Measurements from ENCODE around the gene DCAF12.
"Not testable (repeated sequence)": the region's sequence is repeated elsewhere in the genome, so short reads cannot be mapped to it uniquely, and the experiment has no call there.

The DCAF12 gene

DNA sequence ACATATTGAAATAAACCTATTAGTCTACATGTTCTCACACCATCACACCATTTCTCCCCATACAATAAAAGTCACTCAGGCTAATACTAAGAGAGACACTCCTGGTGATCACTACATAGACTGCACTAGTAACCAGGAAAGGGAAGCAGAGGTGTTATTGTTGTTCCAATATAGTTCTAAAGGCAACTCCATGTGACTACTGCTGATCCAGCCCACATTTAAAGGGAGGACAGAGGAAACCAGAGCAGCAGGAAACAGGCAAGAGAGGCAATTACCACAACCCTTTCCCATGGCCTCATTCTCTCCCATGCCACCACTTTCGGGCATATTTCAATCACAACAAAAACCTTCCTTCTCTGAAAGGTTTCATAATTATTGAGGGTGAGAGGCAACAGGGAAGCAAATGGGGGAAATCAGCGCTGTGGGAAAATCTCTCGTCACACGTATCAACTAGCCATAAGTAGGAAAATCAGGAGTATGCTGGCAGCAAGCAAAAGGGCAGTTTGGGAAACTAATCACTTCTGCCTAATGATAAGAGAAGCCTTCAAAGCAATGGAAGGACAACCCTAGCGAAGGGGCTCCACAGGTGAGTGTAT, 79.6 kb downstream of the DCAF12 start:
- TF ChIP-seq REST (IDR thresholded peaks at IDR 0.05; ENCODE audit: insufficient replicate concordance, low read depth) (no peak), GABPA (IDR thresholded peaks at IDR 0.05; ENCODE audit: low read depth) (no peak)
- H3K27ac ChIP-seq (replicated peaks): no peak overlapping the region; the same call in 1 of the 2 replicates
- DNase-seq (ENCODE audit: low read depth in 1 of 2, low spot score in 1 of 2): peak; percentile 48
- H3K27me3 ChIP-seq (ENCODE audit: insufficient read depth, poor library complexity, severe bottlenecking): no peaks in the 10 kb centered on the region
- peak overlapping the region; percentile 88 for H3K4me3 ChIP-seq (replicated peaks; ENCODE audit: insufficient read depth, low read length)

DNA sequence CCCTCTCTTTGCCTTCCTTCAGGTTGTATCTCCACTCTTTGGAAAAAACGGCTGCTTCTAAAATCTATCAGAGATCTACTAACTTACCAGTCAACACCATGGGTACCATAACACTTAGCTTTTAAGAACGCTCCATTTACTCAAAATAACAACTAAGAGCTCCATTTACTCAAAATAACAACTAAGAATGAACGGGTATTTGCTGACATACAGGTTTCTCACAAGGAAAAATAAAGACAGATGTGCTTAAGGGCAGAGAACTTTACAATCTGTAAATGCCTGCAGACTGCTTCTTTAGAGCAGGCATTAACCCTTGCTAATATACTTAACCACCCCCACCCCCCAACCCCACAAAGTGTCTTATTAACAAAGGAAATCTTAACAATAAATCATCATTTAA, 80.6 kb downstream of the DCAF12 start:
- H3K4me3 ChIP-seq (replicated peaks; ENCODE audit: insufficient read depth, low read length): no peak overlapping the region
- no peak overlapping the region for H3K27ac ChIP-seq (replicated peaks)
- H3K27me3 ChIP-seq (ENCODE audit: insufficient read depth, poor library complexity, severe bottlenecking): no peaks in the 10 kb centered on the region
- no peak for DNase-seq (ENCODE audit: low read depth in 1 of 2, low spot score in 1 of 2)
- TF ChIP-seq GABPA (IDR thresholded peaks at IDR 0.05; ENCODE audit: low read depth) (no peak), SPI1 (IDR thresholded peaks at IDR 0.05; ENCODE audit: borderline replicate concordance, low read depth) (no peak)

GRCh38 chr9:34042074-34042473, 84.4 kb downstream of the DCAF12 start:
- not testable (repeated sequence) for H3K27ac ChIP-seq (replicated peaks); DNase-seq (ENCODE audit: low read depth in 1 of 2, low spot score in 1 of 2); H3K4me3 ChIP-seq (replicated peaks; ENCODE audit: insufficient read depth, low read length); H3K27me3 ChIP-seq (ENCODE audit: insufficient read depth, poor library complexity, severe bottlenecking)

DNA sequence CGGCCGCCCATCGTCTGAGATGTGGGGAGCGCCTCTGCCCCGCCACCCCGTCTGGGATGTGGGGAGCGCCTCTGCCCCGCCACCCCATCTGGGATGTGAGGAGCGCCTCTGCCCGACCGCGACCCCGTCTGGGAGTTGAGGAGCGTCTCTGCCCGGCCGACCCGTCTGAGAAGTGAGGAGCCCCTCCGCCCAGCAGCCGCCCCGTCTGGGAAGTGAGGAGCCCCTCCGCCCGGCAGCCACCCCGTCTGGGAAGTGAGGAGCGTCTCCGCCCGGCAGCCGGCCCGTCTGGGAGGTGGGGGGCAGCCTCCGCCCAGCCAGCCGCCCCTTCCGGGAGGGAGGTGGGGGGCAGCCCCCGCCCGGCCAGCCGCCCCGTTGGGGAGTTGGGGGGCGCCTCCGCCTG, 87.6 kb downstream of the DCAF12 start:
- not testable (repeated sequence) for H3K27ac ChIP-seq (replicated peaks); H3K27me3 ChIP-seq (ENCODE audit: insufficient read depth, poor library complexity, severe bottlenecking); H3K4me3 ChIP-seq (replicated peaks; ENCODE audit: insufficient read depth, low read length); DNase-seq (ENCODE audit: low read depth in 1 of 2, low spot score in 1 of 2)

DNA sequence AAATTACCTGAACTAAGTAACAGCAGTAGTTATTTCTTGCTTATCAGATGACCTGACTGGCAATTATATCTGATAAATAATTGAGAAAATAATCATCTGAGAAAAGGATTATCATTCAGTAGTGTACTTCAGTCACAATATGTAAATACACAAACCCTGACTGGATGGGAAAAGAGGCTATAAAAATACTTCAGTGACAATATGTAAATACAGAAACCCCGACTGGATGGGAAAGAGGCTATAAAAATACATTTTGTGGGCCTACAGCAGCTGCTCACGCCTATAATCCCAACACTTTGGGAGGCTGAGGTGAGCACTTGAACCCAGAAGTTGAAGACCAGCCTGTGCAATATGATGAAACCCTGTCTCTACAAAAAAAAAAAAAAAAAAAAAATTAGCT, 88.9 kb downstream of the DCAF12 start:
- no peak for TF ChIP-seq POLR2AphosphoS5 (IDR thresholded peaks at IDR 0.05; ENCODE audit: low read depth)
- no peak for TF ChIP-seq REST (IDR thresholded peaks at IDR 0.05; ENCODE audit: insufficient replicate concordance, low read depth)
- TF ChIP-seq SPI1 (IDR thresholded peaks at IDR 0.05; ENCODE audit: borderline replicate concordance, low read depth): no peak
- TF ChIP-seq, protein P1, sequence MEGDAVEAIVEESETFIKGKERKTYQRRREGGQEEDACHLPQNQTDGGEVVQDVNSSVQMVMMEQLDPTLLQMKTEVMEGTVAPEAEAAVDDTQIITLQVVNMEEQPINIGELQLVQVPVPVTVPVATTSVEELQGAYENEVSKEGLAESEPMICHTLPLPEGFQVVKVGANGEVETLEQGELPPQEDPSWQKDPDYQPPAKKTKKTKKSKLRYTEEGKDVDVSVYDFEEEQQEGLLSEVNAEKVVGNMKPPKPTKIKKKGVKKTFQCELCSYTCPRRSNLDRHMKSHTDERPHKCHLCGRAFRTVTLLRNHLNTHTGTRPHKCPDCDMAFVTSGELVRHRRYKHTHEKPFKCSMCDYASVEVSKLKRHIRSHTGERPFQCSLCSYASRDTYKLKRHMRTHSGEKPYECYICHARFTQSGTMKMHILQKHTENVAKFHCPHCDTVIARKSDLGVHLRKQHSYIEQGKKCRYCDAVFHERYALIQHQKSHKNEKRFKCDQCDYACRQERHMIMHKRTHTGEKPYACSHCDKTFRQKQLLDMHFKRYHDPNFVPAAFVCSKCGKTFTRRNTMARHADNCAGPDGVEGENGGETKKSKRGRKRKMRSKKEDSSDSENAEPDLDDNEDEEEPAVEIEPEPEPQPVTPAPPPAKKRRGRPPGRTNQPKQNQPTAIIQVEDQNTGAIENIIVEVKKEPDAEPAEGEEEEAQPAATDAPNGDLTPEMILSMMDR (IDR thresholded peaks at IDR 0.05; ENCODE audit: insufficient read depth, low read length): no peak
- TF ChIP-seq GABPA (IDR thresholded peaks at IDR 0.05; ENCODE audit: low read depth): no peak
- Histone ChIP-seq H3K4me3 (replicated peaks; ENCODE audit: insufficient read depth, low read length) (no peak overlapping the region), H3K27ac (replicated peaks) (no peak overlapping the region), H3K27me3 (ENCODE audit: insufficient read depth, poor library complexity, severe bottlenecking) (no peaks in the 10 kb centered on the region)
- no peak for DNase-seq (ENCODE audit: low read depth in 1 of 2, low spot score in 1 of 2)

DNA sequence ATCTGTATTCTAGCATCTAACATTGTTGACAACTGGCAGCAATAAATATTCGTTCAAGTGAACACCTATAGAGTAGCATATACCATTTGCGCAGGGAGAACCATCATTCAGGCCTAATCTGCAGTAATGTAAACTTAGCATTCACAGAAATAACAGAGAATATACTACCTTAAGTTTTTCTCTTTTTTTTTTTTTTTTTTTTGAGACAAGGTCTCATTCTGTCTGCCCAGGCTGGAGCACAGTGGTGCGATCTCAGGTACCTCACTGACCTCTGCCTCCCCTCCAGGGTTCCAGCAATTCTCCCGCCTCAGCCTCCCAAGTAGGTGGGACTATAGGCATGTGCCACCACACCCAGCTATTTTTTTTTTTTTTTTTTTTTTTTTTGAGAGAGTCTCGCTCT, 89.9 kb downstream of the DCAF12 start:
- Histone ChIP-seq H3K27ac (replicated peaks) (no peak overlapping the region), H3K4me3 (replicated peaks; ENCODE audit: insufficient read depth, low read length) (no peak overlapping the region), H3K27me3 (ENCODE audit: insufficient read depth, poor library complexity, severe bottlenecking) (no peaks in the 10 kb centered on the region)
- no peak for DNase-seq (ENCODE audit: low read depth in 1 of 2, low spot score in 1 of 2)
- TF ChIP-seq REST (IDR thresholded peaks at IDR 0.05; ENCODE audit: insufficient replicate concordance, low read depth) (no peak), POLR2AphosphoS5 (IDR thresholded peaks at IDR 0.05; ENCODE audit: low read depth) (no peak)
- TF ChIP-seq, protein P1 (IDR thresholded peaks at IDR 0.05; ENCODE audit: insufficient read depth, low read length): no peak

All from HL-60 (cell line).